PC-9 (cell line): Measurements from ENCODE around the gene CD209. TPM values are rescaled to one million over a fixed set of nuclear protein-coding genes. Genes with fewer than 3 reads are reported as not detected.

Experiments used
- BruUV-seq: library from RNA; stranded (reverse); fragments of 400-500 nt; replicated peaks from 2 replicates; lab custom pipeline; 2021; lab: Mats Ljungman, UMichigan
- CTCF ChIA-PET: fragments of 300-600 bp; sonication (Branson Sonifier 250); formaldehyde crosslinking; loops from one replicate; lab custom pipeline; 2022; ENCODE audit warnings: antibody characterized with exemption; lab: Charles Lee
- POLR2A ChIA-PET: fragments of 300-600 bp; sonication (Branson Sonifier 250); formaldehyde crosslinking; loops from one replicate; lab custom pipeline; 2022; ENCODE audit warnings: antibody characterized with exemption; ENCODE audit not compliant: unreplicated experiment; lab: Charles Lee
- DNase-seq, 2 experiments: peaks; one replicate each; pipeline versions ENCODE4 v3.0.0 to v3.0.0-alpha.2; 2015 to 2022; ENCODE audit warnings: mixed read lengths in 1 of 2
- H2AFZ ChIP-seq: fragments of 200-600 bp; sonication (generic); 2 replicates; pipeline ENCODE4 v1.8.1; 2017; ENCODE audit warnings: antibody characterized with exemption
- H3F3A ChIP-seq: fragments of 200-600 bp; sonication (generic); 2 replicates; pipeline ENCODE4 v1.8.1; 2017; ENCODE audit warnings: antibody characterized with exemption, mild to moderate bottlenecking, low read depth; ENCODE audit not compliant: insufficient read depth
- H3K27ac ChIP-seq: fragments of 200-600 bp; sonication (generic); 2 replicates; pipeline ENCODE4 v1.6.1; 2016; ENCODE audit warnings: mixed run types
- H3K27me3 ChIP-seq: fragments of 200-600 bp; sonication (generic); 2 replicates; pipeline ENCODE4 v1.6.1; 2016; ENCODE audit warnings: low read depth, mixed run types; ENCODE audit not compliant: insufficient read depth
- H3K36me3 ChIP-seq: fragments of 200-600 bp; sonication (generic); 2 replicates; pipeline ENCODE4 v1.6.1; 2016; ENCODE audit warnings: low read depth, mixed run types
- H3K4me1 ChIP-seq: fragments of 200-600 bp; sonication (generic); replicated peaks from 2 replicates; pipeline ENCODE4 v1.6.1; 2016; ENCODE audit warnings: mixed run types; ENCODE audit not compliant: insufficient read depth
- H3K4me2 ChIP-seq: fragments of 200-600 bp; sonication (generic); 2 replicates; pipeline ENCODE4 v1.6.1; 2017; ENCODE audit warnings: mixed run types
- H3K4me3 ChIP-seq: fragments of 200-600 bp; sonication (generic); 2 replicates; pipeline ENCODE4 v1.6.1; 2016; ENCODE audit warnings: mixed run types
- H3K79me2 ChIP-seq: fragments of 200-600 bp; sonication (generic); 2 replicates; pipeline ENCODE4 v1.6.1; 2017; ENCODE audit warnings: low read depth, mixed run types
- H3K9me2 ChIP-seq: fragments of 200-600 bp; sonication (generic); 2 replicates; pipeline ENCODE4 v1.8.1; 2017; ENCODE audit warnings: mild to moderate bottlenecking; ENCODE audit not compliant: insufficient read depth
- H3K9me3 ChIP-seq: fragments of 200-600 bp; sonication (generic); 2 replicates; pipeline ENCODE4 v1.8.1; 2016; ENCODE audit warnings: low read depth; ENCODE audit not compliant: insufficient read depth
- H4K20me1 ChIP-seq: fragments of 200-600 bp; sonication (generic); 2 replicates; pipeline ENCODE4 v1.8.1; 2017; ENCODE audit not compliant: insufficient read depth
- CTCF ChIP-seq: fragments of 200-600 bp; sonication (generic); conservative IDR thresholded peaks from 2 replicates; pipeline ENCODE4 v1.6.1; 2017; ENCODE audit warnings: mixed run types, antibody characterized with exemption, mild to moderate bottlenecking, moderate library complexity
- EZH2 ChIP-seq: fragments of 200-600 bp; sonication (generic); IDR thresholded peaks from 2 replicates; pipeline ENCODE4 v1.8.0; 2017; ENCODE audit warnings: antibody characterized with exemption, low read depth
- intact Hi-C: fragments of 100-400 bp; cut with micrococcal nuclease; formaldehyde crosslinking; loops from one replicate; pipeline ENCODE4 v1.10.0; 2022; ENCODE audit not compliant: unreplicated experiment
- total RNA-seq: library from RNA; stranded (reverse); gene quantifications from 2 replicates; pipeline ENCODE4 v1.2.3, GENCODE V29; 2021

The CD209 gene
- total RNA-seq, 1 experiment from 2014 or later = not detected

- H3K27me3 ChIP-seq = peaks cover 54% of the 10 kb centered on the region
- H3K4me2 ChIP-seq = no peak overlapping the region
- no peaks in the 10 kb centered on the region for H3K4me1 ChIP-seq
- CTCF ChIA-PET = interaction anchor here (1.0 kb wide), 1 partner anchor 31 kb away, joined by 3 read pairs; no protein-coding TSS in a partner anchor
- POLR2A ChIA-PET = no interaction called here
- H3F3A ChIP-seq = 0 out of 2 replicates have a peak, but pooled peaks cover under 1% of the 10 kb centered on the region
- H3K27ac ChIP-seq = no peak overlapping the region
- H3K4me3 ChIP-seq = no peak overlapping the region
- intact Hi-C loops = no loop called here
- no TSS peak for BruUV-seq
- no peaks in the 10 kb centered on the region for H4K20me1 ChIP-seq
- no peaks in the 10 kb centered on the region for H3K36me3 ChIP-seq
- H3K9me3 ChIP-seq = no peaks in the 10 kb centered on the region
- no peak for DNase-seq
- TF ChIP-seq EZH2 = no peak
- no peak for TF ChIP-seq CTCF
- no peak overlapping the region for H2AFZ ChIP-seq
- no peaks in the 10 kb centered on the region for H3K79me2 ChIP-seq
- no peaks in the 10 kb centered on the region for H3K9me2 ChIP-seq
Measured at GRCh38 chr19:7742991-7743390, 4.3 kb downstream of the CD209 start.

- no peaks in the 10 kb centered on the region for H3K9me2 ChIP-seq
- BruUV-seq = no TSS peak
- no peak overlapping the region for H3K4me2 ChIP-seq
- intact Hi-C loops = no loop called here
- no peak overlapping the region for H2AFZ ChIP-seq
- DNase-seq = peak in 1 of 2 experiments; percentile 3
- no peaks in the 10 kb centered on the region for H3K36me3 ChIP-seq
- H3K27ac ChIP-seq = no peak overlapping the region
- H3K79me2 ChIP-seq = no peaks in the 10 kb centered on the region
- H3K4me1 ChIP-seq = no peaks in the 10 kb centered on the region
- no peaks in the 10 kb centered on the region for H3F3A ChIP-seq
- POLR2A ChIA-PET = interaction anchor here (0.5 kb wide), 1 partner anchor 179 kb away, joined by 3 read pairs; no protein-coding TSS in a partner anchor
- no peaks in the 10 kb centered on the region for H4K20me1 ChIP-seq
- no peak overlapping the region for H3K4me3 ChIP-seq
- TF ChIP-seq EZH2 (no peak), CTCF (no peak)
- peaks cover 54% of the 10 kb centered on the region for H3K27me3 ChIP-seq
- no peaks in the 10 kb centered on the region for H3K9me3 ChIP-seq
- CTCF ChIA-PET = interaction anchor here (1.0 kb wide), 1 partner anchor 31 kb away, joined by 3 read pairs; no protein-coding TSS in a partner anchor
Measured at GRCh38 chr19:7742575-7742974, 4.8 kb downstream of the CD209 start.

- Histone ChIP-seq H3K79me2 (no peaks in the 10 kb centered on the region), H3K27me3 (peaks cover 62% of the 10 kb centered on the region), H4K20me1 (no peaks in the 10 kb centered on the region), H3K4me2 (peak overlapping the region; percentile 26; the same call in 1 of the 2 replicates), H3K9me3 (no peaks in the 10 kb centered on the region), H3K4me1 (no peaks in the 10 kb centered on the region), H3K36me3 (no peaks in the 10 kb centered on the region), H2AFZ (0 out of 2 replicates have a peak overlapping the region, but pooled peaks have one; percentile 36), H3F3A (no peaks in the 10 kb centered on the region), H3K4me3 (no peak overlapping the region), H3K9me2 (no peaks in the 10 kb centered on the region), H3K27ac (no peak overlapping the region)
- ChIA-PET POLR2A (no interaction called here), CTCF (no interaction called here)
- peak in 1 of 2 experiments; percentile 5 for DNase-seq
- TF ChIP-seq CTCF (no peak), EZH2 (no peak)
- no TSS peak for BruUV-seq
- intact Hi-C loops = no loop called here
Measured at GRCh38 chr19:7740682-7741054, 6.7 kb downstream of the CD209 start.
